PFSK-1 (cell line): ENCODE results near the gene HPCAL1.

ENCODE experiments used
- FOXP2 ChIP-seq: optimal IDR thresholded peaks from 2 replicates; pipeline ENCODE3; 2011; ENCODE audit warnings: borderline replicate concordance, control low read depth, inconsistent platforms; ENCODE audit not compliant: insufficient read depth; ENCODE audit errors: extremely low read length, extremely low read depth
- POLR2AphosphoS5 ChIP-seq: IDR thresholded peaks from 2 replicates; pipeline ENCODE4 v1.6.1; 2012; ENCODE audit warnings: low read depth, mild to moderate bottlenecking, control low read depth, low read length, moderate library complexity
- SIN3A ChIP-seq: IDR thresholded peaks from 2 replicates; pipeline ENCODE4 v1.6.1; 2012; ENCODE audit warnings: mild to moderate bottlenecking, low read length, moderate library complexity, borderline replicate concordance; ENCODE audit not compliant: insufficient read depth
- TAF1 ChIP-seq: IDR thresholded peaks from 2 replicates; pipeline ENCODE4 v1.6.1; 2012; ENCODE audit warnings: low read length, control low read depth, borderline replicate concordance; ENCODE audit not compliant: insufficient read depth
- TF ChIP-seq, protein P1 (sequence below), 2 experiments: IDR thresholded peaks; 2 replicates each; pipeline versions ENCODE4 v1.6.1 to v1.8.0; 2011 to 2012; ENCODE audit warnings: low read depth in 2 of 2, low read length in 2 of 2, control low read depth in 1 of 2, inconsistent platforms in 1 of 2, mild to moderate bottlenecking in 1 of 2, moderate library complexity in 1 of 2; ENCODE audit not compliant: insufficient read depth in 1 of 2

The HPCAL1 gene

DNA sequence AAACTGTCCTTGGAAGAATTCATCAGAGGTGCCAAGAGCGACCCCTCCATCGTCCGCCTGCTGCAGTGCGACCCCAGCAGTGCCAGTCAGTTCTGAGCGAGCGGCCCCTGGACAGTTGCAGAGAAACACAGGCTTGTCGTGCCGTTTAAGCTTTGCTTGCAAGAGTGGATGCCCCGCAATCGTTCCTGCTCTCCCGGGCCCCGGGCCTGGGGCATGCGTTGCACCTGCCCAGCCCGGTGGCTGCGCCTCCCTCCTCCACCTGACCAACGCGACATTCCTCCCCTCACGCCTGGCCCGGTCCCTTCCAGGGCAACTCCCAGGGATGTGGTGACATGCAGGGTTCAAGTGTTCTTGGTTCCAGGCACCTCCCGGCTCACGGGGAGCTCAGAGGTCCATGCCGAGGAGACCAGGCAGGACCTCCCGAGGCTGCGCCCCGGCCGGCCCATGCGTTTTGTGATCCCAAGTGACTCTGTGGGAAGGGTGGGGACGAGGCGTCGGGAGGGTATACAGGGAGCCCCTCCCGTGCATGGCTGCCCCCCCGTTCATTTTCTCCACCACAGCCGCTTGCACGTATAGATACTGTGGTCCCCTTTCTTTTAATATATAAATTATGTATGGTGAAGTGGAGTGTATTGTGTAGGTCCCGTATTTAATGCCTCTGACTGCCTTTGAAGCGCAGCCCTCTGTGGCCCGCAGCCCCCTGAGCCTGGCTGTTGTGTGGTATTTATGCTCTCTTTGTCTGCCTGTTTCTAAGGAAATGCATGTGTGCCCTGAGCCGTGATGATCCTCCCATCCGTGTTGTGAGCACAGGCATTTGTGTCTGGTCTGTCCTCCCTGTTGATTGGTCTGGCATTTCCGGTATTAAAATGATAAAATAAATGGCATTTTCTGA, 124.3 kb downstream of the HPCAL1 start:
- TF ChIP-seq TAF1, result no peak
- TF ChIP-seq SIN3A, result no peak
- TF ChIP-seq FOXP2, result no peak
- TF ChIP-seq, protein P1, sequence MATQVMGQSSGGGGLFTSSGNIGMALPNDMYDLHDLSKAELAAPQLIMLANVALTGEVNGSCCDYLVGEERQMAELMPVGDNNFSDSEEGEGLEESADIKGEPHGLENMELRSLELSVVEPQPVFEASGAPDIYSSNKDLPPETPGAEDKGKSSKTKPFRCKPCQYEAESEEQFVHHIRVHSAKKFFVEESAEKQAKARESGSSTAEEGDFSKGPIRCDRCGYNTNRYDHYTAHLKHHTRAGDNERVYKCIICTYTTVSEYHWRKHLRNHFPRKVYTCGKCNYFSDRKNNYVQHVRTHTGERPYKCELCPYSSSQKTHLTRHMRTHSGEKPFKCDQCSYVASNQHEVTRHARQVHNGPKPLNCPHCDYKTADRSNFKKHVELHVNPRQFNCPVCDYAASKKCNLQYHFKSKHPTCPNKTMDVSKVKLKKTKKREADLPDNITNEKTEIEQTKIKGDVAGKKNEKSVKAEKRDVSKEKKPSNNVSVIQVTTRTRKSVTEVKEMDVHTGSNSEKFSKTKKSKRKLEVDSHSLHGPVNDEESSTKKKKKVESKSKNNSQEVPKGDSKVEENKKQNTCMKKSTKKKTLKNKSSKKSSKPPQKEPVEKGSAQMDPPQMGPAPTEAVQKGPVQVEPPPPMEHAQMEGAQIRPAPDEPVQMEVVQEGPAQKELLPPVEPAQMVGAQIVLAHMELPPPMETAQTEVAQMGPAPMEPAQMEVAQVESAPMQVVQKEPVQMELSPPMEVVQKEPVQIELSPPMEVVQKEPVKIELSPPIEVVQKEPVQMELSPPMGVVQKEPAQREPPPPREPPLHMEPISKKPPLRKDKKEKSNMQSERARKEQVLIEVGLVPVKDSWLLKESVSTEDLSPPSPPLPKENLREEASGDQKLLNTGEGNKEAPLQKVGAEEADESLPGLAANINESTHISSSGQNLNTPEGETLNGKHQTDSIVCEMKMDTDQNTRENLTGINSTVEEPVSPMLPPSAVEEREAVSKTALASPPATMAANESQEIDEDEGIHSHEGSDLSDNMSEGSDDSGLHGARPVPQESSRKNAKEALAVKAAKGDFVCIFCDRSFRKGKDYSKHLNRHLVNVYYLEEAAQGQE (IDR thresholded peaks at IDR 0.05; ENCODE audit: insufficient read depth in 1 of 2, low read depth in 2 of 2, low read length in 2 of 2), result no peak
- TF ChIP-seq POLR2AphosphoS5, result no peak

DNA sequence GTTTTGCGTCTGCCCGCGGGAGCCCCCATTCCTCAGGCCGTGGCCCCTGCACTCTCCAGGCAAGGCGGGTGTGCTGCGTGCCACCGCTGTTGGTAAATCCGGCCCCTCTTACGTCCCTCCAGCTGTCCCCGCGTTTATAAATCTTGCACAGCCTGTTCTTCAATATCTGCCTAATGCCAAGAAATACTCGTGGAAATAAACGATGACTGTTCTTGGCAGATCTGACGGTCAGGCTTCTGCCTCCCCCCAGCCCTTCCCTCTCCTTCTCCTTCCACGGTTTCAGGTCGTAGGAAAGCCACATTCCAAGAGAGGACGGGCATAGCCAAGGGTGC, 124.9 kb downstream of the HPCAL1 start:
- TF ChIP-seq TAF1, result no peak
- TF ChIP-seq, protein P1 (IDR thresholded peaks at IDR 0.05; ENCODE audit: insufficient read depth in 1 of 2, low read depth in 2 of 2, low read length in 2 of 2), result no peak
- TF ChIP-seq FOXP2, result no peak
- no peak for TF ChIP-seq SIN3A
- no peak for TF ChIP-seq POLR2AphosphoS5

DNA sequence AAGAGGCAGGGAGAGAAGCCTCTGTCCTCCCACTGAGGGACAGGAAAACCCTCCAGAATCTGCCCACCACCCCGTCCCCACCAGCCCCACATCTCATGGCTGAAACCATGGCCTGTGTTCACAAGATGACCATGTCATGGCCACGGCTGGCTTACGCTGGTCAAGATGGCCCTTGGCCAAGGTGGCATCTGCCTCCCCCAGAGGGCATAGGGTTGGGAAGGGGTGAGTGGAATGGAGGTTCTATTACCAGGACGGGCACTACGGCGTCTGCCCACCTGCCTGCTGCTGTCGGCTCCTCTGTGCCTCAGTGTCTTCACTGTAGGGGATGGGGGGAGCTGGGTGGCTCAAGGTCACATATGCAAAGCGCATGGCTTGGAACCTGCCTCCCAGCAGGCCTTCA, 125.7 kb downstream of the HPCAL1 start:
- TF ChIP-seq TAF1, result no peak
- no peak for TF ChIP-seq SIN3A
- no peak for TF ChIP-seq FOXP2
- no peak for TF ChIP-seq POLR2AphosphoS5
- TF ChIP-seq, protein P1 (IDR thresholded peaks at IDR 0.05; ENCODE audit: insufficient read depth in 1 of 2, low read depth in 2 of 2, low read length in 2 of 2), result no peak

DNA sequence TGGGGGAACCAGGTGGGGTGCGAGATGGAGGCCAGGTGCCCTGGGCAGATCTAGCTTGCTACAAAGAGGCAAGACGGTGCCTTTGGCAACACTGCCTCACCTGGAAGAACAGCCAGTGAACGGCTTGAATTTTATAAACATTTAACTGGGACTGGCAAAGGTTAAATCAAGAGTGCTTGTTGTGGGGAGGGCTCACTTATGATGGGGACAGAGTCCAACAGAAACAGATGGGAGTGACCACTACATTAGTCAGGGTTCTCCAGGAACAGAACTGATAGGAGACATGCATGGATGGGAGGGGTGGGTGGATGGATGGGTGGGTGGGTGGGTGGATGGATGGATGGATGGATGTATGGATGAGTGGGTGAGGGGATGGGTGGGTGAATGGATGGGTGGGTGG, 126.2 kb downstream of the HPCAL1 start:
- TF ChIP-seq TAF1 (no peak), SIN3A (no peak), POLR2AphosphoS5 (no peak)

DNA sequence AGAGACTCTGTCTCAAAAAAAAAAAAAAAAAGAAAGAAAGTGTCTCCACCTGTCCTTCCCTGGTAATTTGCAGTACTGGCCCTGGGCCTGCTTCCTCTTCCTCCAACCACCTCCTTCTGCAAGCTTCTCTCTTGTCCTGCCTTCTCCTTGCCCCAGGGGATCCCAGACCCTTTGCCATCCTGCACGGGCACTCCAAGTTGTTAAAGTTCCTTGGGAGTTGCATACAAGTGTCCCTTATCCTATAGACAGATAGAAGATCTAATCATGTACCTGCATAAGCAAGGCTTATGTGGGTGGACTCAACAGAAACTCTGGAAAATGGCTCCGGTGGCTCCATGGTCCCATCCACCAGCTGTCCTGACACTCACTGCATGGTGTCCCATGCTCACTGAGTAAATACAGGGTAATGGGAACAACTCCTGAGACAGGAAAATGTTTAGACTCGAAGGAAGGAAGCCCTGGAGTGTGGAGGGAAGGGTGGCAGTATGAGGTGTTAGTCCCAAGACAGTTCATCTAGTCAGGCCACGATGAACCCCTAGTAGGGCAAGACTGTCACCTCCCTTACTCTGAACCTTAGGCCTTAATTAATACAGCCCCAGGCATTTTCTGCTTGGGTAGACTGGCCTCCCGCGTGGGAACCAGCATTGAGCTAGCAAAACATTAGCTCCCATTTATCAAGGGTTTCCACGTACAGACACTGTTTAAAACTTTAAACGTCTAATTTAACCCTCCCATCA, 128.3 kb downstream of the HPCAL1 start:
- TF ChIP-seq, protein P1 (IDR thresholded peaks at IDR 0.05; ENCODE audit: insufficient read depth in 1 of 2, low read depth in 2 of 2, low read length in 2 of 2), result no peak
- TF ChIP-seq POLR2AphosphoS5, result no peak
- no peak for TF ChIP-seq TAF1
- no peak for TF ChIP-seq SIN3A
- no peak for TF ChIP-seq FOXP2
